Rectal smooth muscle tissue (tissue), 1 donor: ENCODE data around the gene GAL3ST2.
"Not testable (repeated sequence)": the region's sequence is repeated elsewhere in the genome, so short reads cannot be mapped to it uniquely, and the experiment has no call there.

Experiments
- H3K27ac ChIP-seq: one replicate; pipeline ENCODE4 v1.7.0; 2013; ENCODE audit warnings: low read depth, low read length, inconsistent platforms
- H3K27me3 ChIP-seq: one replicate; pipeline ENCODE4 v1.7.0; 2013; ENCODE audit warnings: low read length; ENCODE audit not compliant: control insufficient read depth, insufficient read depth
- H3K36me3 ChIP-seq: one replicate; pipeline ENCODE4 v1.7.0; 2013; ENCODE audit warnings: low read length; ENCODE audit not compliant: control insufficient read depth, insufficient read depth
- H3K4me1 ChIP-seq: one replicate; pipeline ENCODE4 v1.7.0; 2013; ENCODE audit warnings: low read length; ENCODE audit not compliant: control insufficient read depth, insufficient read depth
- H3K4me3 ChIP-seq: one replicate; pipeline ENCODE4 v1.7.0; 2013; ENCODE audit warnings: low read length
- H3K9ac ChIP-seq: one replicate; pipeline ENCODE4 v1.7.0; 2013; ENCODE audit warnings: low read length

GAL3ST2 gene

DNA sequence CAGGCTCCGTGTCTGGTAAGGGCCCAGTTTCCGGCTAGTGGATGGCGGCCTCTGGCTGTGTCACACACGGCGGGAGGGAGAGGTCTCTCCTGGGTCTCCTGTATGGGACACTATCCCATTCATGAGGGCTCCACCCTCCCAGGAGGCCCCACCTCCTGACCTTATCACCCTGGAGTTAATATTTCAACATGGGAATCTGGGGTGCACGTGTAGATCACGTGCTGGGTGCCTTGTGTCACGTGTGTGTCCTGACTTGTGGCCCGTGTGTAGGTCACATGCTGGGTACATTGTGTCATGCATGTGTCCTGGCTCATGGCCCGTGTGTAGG is 42.3 kb downstream of the GAL3ST2 start:
- no peaks in the 10 kb centered on the region for H3K36me3 ChIP-seq
- H3K4me1 ChIP-seq = no peaks in the 10 kb centered on the region
- no peak overlapping the region for H3K4me3 ChIP-seq
- H3K9ac ChIP-seq = no peak overlapping the region
- peaks cover 3% of the 10 kb centered on the region for H3K27me3 ChIP-seq
- H3K27ac ChIP-seq = no peak overlapping the region

DNA sequence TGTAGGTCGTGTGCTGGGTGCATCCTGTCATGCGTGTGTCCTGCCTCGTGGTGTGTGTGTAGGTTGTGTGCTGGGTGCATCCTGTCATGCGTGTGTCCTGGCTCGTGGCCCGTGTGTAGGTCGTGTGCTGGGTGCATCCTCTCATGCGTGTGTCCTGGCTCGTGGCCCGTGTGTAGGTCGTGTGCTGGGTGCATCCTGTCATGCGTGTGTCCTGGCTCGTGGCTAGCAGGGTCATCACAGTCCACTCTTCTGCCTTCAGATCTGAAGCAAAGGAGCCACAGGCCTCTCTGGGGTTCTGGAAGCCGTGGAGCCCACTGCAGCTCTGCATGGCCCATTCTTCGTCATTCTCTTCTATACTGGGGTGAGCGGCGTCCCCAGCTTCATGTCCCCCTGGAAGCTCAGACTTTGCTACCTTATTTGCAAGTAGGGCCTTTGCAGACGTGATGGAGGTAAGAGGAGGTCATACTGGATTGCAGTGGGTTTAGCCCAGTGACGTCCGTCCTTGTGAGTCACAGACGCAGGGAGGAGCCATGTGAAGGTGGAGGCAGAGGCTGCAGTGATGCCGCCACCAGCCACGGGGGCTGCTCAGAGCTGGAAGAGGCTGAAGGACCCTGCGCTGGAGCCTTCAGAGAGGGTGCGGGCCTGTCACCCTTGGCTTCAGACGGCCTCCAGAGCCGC is 43.5 kb downstream of the GAL3ST2 start:
- H3K27ac ChIP-seq, H3K4me1 ChIP-seq, H3K9ac ChIP-seq, H3K4me3 ChIP-seq, H3K27me3 ChIP-seq, H3K36me3 ChIP-seq: not testable (repeated sequence)

DNA sequence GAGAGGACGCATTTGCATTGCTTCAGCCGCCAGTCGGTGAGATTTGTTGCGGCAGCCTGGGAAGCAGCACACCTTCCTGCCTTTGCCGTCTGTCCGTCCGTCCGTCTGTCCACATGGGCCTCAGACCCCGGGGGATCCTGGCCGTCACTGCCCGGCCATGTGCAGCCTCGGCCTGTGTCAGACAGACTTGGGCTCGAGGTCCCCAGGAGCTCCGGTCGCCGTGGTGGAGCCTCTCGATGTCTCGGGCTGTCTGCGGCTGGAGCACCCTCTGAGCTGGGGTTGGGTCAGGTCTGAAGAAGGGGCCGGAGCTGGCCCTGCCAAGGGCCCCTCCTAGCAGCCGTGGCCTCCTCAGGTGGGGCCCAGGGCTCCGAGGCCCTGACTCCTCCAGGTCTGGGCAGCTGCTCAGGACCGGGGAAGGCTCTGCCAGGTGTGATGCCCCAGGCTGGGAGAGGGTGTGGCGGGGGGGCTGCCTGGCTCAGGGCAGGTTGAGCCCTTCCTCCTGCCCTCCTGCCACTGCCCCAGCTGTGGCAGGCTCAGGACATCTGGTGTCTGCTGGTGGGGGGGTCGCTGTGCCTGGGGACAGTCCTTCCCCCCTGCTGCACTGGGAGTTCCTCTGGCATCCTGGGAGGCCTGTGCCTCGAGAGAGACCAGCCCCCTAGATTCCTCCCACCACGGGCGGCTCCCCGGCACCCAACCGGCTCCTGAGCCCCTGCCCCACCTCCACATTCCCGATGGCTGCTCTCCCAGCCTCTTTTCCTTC is 44.2 kb downstream of the GAL3ST2 start:
- H3K4me1 ChIP-seq = no peaks in the 10 kb centered on the region
- H3K36me3 ChIP-seq = no peaks in the 10 kb centered on the region
- no peak overlapping the region for H3K27ac ChIP-seq
- H3K9ac ChIP-seq = no peak overlapping the region
- peaks cover 3% of the 10 kb centered on the region for H3K27me3 ChIP-seq
- H3K4me3 ChIP-seq = no peak overlapping the region

DNA sequence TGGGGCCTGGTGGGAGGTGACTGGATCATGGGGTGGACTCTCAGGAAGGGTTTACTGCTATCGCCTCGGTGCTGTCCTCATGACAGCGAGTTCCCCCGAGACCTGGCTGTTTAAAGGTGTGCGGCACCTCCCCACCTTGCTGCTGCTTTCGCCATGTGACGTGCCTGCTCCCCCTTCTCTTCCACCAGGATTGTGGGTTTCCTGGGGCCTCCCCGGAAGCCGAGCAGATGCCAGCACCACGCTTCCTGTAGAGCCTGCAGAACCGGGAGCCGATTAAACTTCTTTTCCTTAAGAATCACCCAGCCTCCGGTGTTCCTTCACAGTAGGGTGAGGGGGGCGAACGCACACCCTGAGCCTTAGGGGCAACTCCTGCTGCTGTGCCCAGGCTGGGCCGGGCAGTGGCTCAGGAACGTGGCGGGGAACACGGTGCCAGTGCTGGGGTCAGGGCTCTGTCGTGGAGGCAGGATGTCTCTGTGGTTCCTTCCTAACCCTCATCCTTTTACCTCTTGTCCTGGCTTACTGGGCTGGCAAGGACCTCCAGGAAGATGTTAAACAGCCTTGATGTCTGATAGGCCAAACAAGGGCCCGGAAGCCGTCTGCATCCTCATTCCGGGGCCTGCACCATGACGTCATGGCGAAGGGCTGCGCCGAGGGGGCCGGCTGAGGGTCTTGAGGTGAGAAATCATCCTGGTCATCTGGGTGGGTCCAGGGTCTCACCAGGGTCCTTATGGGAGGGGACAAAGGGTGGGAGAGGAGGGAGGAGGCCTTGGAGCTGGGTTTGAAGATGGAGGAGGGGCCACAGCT is 45.0 kb downstream of the GAL3ST2 start:
- Histone ChIP-seq H3K4me1 (no peaks in the 10 kb centered on the region), H3K9ac (no peak overlapping the region), H3K27me3 (no peaks in the 10 kb centered on the region), H3K4me3 (no peak overlapping the region), H3K27ac (no peak overlapping the region), H3K36me3 (no peaks in the 10 kb centered on the region)

DNA sequence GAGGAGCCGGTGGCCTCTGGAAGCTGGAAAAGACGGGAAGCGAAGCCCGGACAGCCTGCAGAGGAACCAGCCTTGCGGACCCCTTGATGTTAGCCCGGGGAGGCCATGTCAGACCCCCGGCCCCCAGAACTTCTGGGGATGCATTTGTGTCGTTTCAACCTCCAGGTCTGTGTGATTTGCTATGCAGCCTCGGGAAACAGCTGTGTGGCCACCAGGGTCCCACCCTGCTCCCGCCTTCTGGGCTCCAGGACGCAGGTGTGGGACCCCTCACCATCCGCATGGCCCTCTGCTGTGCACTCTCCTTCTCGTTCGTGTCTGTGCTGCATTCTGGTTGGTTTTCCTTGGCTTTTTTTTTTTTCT is 45.6 kb downstream of the GAL3ST2 start:
- Histone ChIP-seq H3K9ac (no peak overlapping the region), H3K27ac (no peak overlapping the region), H3K4me1 (no peaks in the 10 kb centered on the region), H3K4me3 (no peak overlapping the region), H3K36me3 (no peaks in the 10 kb centered on the region), H3K27me3 (no peaks in the 10 kb centered on the region)

DNA sequence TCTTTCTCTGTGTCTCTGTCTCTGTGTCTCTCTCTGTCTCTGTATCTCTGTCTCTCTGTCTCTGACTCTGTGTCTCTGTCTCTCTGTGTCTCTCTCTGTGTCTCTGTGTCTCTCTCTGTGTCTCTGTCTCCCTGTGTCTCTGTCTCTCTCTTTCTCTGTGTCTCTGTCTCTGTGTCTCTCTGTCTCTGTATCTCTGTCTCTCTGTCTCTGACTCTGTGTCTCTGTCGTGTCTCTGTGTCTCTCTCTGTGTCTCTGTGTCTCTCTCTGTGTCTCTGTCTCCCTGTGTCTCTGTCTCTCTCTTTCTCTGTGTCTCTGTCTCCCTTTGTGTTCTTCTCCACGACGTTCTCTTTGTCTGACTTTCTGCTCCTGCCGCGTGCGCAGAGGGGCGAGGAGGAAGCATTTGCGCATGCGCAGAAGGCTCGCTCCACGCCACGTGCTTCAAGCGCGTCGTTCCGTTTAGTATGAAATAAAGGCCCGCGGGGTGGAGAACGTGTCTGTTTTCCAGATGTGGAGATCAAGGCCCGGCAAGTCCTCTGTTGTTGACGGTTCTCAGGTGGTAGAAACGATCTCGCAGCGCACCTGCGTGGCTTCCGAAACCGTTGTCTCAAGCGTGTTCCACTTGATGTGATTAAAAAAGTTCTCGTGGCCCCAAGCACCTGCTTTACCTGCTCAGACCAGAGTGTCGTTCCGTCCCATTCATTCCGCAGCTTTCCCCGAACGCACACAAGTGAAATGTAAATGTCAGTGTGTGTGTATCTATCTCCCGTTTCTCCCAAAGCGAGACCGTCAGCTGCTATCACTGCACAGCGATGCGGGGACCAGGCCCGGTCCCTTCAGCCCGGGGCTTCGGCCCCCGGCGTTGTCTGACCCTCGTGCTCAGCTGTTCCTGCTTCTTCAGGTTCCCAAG is 47.2 kb downstream of the GAL3ST2 start:
- not testable (repeated sequence) for H3K27ac ChIP-seq, H3K9ac ChIP-seq, H3K4me1 ChIP-seq

DNA sequence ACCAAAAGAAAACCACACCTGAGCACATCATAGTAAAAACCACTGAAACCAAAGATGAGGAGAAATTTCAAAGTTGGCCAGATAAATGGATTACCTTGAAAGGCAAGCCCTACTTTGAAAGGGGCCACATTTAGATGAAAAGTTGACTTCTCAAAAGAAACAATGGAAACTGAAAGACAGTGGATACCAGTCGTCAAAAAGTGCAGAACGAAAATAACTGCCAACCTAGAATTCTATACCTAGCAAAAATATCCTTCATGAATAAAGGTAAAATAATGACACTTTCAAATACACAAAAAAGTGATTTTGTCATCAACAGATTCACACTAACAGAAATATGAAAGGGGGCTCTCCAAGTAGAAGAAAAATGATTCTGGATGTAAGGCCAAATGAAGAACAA is 50.8 kb downstream of the GAL3ST2 start:
- Histone ChIP-seq H3K4me3 (no peak overlapping the region), H3K9ac (no peak overlapping the region), H3K27me3 (no peaks in the 10 kb centered on the region), H3K36me3 (no peaks in the 10 kb centered on the region), H3K4me1 (no peaks in the 10 kb centered on the region), H3K27ac (no peak overlapping the region)

More for the DNA sequence above, 47.2 kb downstream of the GAL3ST2 start:
- H3K36me3 ChIP-seq, H3K4me3 ChIP-seq, H3K27me3 ChIP-seq: not testable (repeated sequence)

DNA sequence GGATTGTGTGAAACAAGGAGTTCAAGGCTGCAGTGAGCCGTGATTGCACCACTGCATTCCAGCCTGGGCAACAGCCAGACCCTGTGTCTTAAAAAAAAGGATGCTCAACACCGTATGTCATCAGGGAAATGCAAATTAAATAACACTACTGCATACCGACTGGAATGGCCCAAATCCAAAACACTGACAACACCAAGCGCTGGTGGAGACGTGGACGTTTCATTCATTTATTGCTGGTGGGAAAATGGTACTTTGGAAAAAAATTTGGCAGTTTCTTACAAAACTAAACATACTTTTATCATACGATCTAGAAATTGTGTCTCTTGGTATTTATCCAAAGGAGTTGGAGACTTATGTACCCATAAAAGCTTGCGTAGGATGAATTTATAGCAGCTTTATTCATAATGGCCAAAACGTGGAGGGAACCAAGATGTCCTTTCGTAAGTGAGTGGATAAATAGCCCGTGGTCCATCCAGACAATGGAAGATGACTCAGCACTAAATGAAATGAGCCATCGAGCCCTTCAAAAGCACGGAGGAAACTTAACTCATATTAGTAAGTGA is 56.6 kb downstream of the GAL3ST2 start:
- Histone ChIP-seq H3K36me3 (no peaks in the 10 kb centered on the region), H3K27ac (no peak overlapping the region), H3K9ac (no peak overlapping the region), H3K4me1 (no peaks in the 10 kb centered on the region), H3K4me3 (no peak overlapping the region), H3K27me3 (no peaks in the 10 kb centered on the region)

DNA sequence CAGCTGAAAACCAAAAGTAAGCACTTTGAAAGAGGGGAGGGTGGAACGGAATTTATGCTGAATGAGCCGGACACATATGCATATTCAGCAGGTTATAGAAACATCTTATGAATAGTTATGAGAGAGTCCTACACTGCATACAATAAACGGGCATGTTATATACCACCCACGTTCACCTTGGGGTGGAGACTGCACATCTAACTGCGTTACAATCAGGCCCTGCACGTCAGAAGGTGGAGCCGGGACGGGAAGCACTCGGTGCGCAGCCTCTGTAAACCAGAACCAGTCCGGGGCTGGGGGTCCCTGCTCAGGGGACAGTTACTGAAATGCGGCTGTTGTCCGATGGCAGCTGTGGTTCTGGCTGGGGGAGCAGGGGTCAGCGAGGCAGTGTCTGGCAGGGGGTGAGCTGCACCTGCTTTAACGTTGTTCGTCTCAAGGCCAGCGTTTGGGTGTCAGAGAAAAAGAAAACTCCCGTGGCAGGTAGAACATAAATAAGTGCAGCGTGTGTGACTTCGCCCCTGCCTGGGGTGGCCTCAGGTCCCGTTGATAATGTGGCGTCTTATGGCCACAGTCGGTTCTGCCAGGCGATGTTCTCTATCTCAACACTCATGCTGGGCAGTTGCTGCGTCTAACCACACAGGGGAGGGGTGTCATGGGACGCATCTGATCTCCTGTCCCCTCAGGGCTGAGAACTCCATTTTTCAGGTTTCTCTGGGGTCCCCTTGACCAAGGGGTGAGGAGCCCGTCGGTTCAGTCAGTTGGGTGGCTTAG is 57.3 kb downstream of the GAL3ST2 start:
- H3K36me3 ChIP-seq, H3K27me3 ChIP-seq, H3K9ac ChIP-seq, H3K4me1 ChIP-seq, H3K4me3 ChIP-seq, H3K27ac ChIP-seq: not testable (repeated sequence)

DNA sequence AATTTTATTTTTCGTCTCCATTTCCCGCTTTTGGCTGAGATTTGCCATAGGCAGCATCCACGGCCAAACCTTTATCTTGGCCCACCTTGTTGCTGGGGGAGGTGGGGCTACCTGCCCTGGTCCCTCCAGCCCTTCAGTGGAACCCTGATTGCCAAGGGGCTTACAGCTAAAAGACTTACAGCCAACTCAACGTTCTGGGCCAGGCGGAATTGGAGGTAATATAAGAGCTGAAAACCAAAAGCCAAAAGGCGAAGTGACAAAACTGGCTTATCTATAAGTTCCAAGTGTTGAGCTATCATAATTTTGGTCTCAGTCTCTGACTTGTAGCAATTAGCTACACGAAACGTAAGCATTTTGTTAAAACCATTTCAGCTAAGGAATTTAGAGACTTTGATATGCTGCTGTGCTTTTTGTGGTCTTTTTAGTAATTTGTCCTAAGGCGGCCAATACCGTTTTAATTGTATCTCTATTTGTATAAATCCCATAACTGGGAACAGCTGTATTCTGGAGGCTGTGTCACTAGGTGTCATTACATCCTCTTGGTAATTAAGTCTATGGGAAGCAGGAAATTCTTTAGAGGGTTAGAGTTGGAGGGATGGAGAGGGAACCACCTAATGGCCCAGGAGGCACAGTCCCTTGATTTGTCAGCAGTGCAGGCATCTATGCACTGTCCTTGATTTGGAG is 58.0 kb downstream of the GAL3ST2 start:
- no peaks in the 10 kb centered on the region for H3K4me1 ChIP-seq
- no peak overlapping the region for H3K4me3 ChIP-seq

DNA sequence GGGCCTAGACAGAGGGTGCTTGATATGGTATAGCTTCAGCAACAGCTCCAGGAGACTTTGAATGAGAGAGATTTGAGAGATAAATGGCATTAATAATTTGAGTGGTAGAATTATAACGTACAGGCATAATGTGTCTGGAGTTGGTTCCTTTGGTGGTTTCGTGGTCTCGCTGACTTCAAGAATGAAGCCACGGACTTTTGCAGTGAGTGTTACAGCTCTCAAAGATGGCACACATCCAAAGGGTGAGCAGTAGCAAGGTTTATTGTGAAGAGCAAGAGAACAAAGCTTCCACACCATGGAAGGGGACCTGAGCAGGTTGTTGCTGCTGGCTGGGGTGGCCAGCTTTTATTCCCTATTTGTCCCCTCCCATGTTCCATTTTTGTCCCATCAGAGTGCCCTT is 59.0 kb downstream of the GAL3ST2 start:
- no peak overlapping the region for H3K4me3 ChIP-seq
- no peak overlapping the region for H3K27ac ChIP-seq
- no peaks in the 10 kb centered on the region for H3K27me3 ChIP-seq
- H3K36me3 ChIP-seq = no peaks in the 10 kb centered on the region
- H3K4me1 ChIP-seq = no peaks in the 10 kb centered on the region
- H3K9ac ChIP-seq = no peak overlapping the region

More for the DNA sequence above, 58.0 kb downstream of the GAL3ST2 start:
- Histone ChIP-seq H3K36me3 (no peaks in the 10 kb centered on the region), H3K27me3 (no peaks in the 10 kb centered on the region), H3K9ac (no peak overlapping the region), H3K27ac (no peak overlapping the region)
